Raji (cell line): ENCODE results near the gene TCEANC.

ENCODE experiments used
- POLR2A ChIP-seq: IDR thresholded peaks from 2 replicates; pipeline ENCODE4 v1.6.1; 2011; ENCODE audit warnings: low read depth, low read length, control low read depth; ENCODE audit not compliant: insufficient read depth

Gene TCEANC

GRCh38 chrX:13699183-13699826, 46.4 kb downstream of the TCEANC start:
- no peak for TF ChIP-seq POLR2A

- TF ChIP-seq POLR2A: no peak
Observed at GRCh38 chrX:13700380-13700779, 47.4 kb downstream of the TCEANC start.

- TF ChIP-seq POLR2A: no peak
Observed at GRCh38 chrX:13702111-13702789, 49.3 kb downstream of the TCEANC start.

- TF ChIP-seq POLR2A: no peak
Observed at GRCh38 chrX:13703135-13703534, 50.2 kb downstream of the TCEANC start.

GRCh38 chrX:13703589-13703988, 50.6 kb downstream of the TCEANC start:
- TF ChIP-seq POLR2A: no peak

GRCh38 chrX:13711141-13711540, 58.2 kb downstream of the TCEANC start:
- TF ChIP-seq POLR2A: no peak
